Lower leg skin (tissue), 3 donors: ENCODE results near the gene ZNF493.

Source experiments
- CTCF ChIP-seq, 3 donors: fragments of 450-650 bp; IDR thresholded peaks; one replicate each; pipeline ENCODE4 v1.5.1; 2016; ENCODE audit warnings: antibody characterized with exemption in 3 of 3, mild to moderate bottlenecking in 3 of 3, moderate library complexity in 2 of 3
- POLR2A ChIP-seq, 2 donors: fragments of 450-650 bp; IDR thresholded peaks; one replicate each; pipeline ENCODE4 v1.6.1; 2016 to 2017; ENCODE audit warnings: antibody characterized with exemption in 2 of 2, mild to moderate bottlenecking in 1 of 2, moderate library complexity in 1 of 2

- no peak for TF ChIP-seq POLR2A (IDR thresholded peaks at IDR 0.05)
- TF ChIP-seq CTCF (IDR thresholded peaks at IDR 0.05), result no peak
Observed at GRCh38 chr19:21396893-21397572, at the start of gene ZNF493.
